ENCODE measurements around the gene ALDOC. TPM values are rescaled to one million over a fixed set of nuclear protein-coding genes. Genes with fewer than 3 reads are reported as not detected.

Gene ALDOC
- total and polyA plus RNA-seq, 7 experiments from 2014 or later, result 24.5 to 159 (median 41.1) TPM

GRCh38 chr17:28536532-28537218 is 40.0 kb downstream of the ALDOC start:
- H3K36me3 Mint-ChIP-seq, result no peaks in the 10 kb centered on the region
- H3K27ac Mint-ChIP-seq, result no peak overlapping the region
- Histone ChIP-seq H3K36me3 (ENCODE audit: control insufficient read depth in 2 of 3, insufficient read depth in 3 of 3, low read length in 3 of 3) (no peaks in the 10 kb centered on the region), H3K4me3 (ENCODE audit: low read length) (no peak overlapping the region), H3K4me1 (ENCODE audit: control insufficient read depth in 2 of 2, insufficient read depth in 2 of 2, low read length in 2 of 2) (no peaks in the 10 kb centered on the region), H3K27ac (ENCODE audit: low read depth, low read length) (no peak overlapping the region), H3K9me3 (ENCODE audit: control insufficient read depth in 2 of 3, low read length in 3 of 3) (no peaks in the 10 kb centered on the region), H3K27me3 (ENCODE audit: control insufficient read depth in 2 of 2, insufficient read depth in 2 of 2, low read length in 2 of 2) (no peaks in the 10 kb centered on the region)
- DNase-seq, result no peak
- H3K27me3 Mint-ChIP-seq, result peaks cover 0 to 4% (median 0%) of the 10 kb centered on the region in 5 donors
- no peak for ATAC-seq
- H3K4me1 Mint-ChIP-seq, result no peaks in the 10 kb centered on the region
- intact Hi-C loops (cut with micrococcal nuclease), result no loop called here
- ChIA-PET CTCF (interaction anchor here (1.7 kb wide), 1 partner anchor 42 kb away, joined by 5 read pairs; no protein-coding TSS in a partner anchor), POLR2A (interaction anchor here (0.6 to 1.6 kb wide), 2 partner anchors 9 to 17 kb away, joined by 3 to 5 read pairs; no protein-coding TSS in a partner anchor)
- H3K4me3 Mint-ChIP-seq, result no peak overlapping the region
- H3K9me3 Mint-ChIP-seq, result no peaks in the 10 kb centered on the region

GRCh38 chr17:28534740-28535375 is 41.8 kb downstream of the ALDOC start:
- no peak for ATAC-seq
- no peaks in the 10 kb centered on the region for H3K36me3 ChIP-seq (ENCODE audit: control insufficient read depth in 2 of 3, insufficient read depth in 3 of 3, low read length in 3 of 3)
- H3K4me1 ChIP-seq (ENCODE audit: control insufficient read depth in 2 of 2, insufficient read depth in 2 of 2, low read length in 2 of 2), result no peaks in the 10 kb centered on the region
- H3K27ac Mint-ChIP-seq, result no peak overlapping the region
- POLR2A ChIA-PET, result interaction anchor here (0.6 kb wide), 2 partner anchors 37 to 177 kb away, joined by 3 read pairs; a partner anchor contains a TSS
- no peaks in the 10 kb centered on the region for H3K36me3 Mint-ChIP-seq
- no peak overlapping the region for H3K27ac ChIP-seq (ENCODE audit: low read depth, low read length)
- H3K9me3 Mint-ChIP-seq, result no peaks in the 10 kb centered on the region
- CTCF ChIA-PET, result no interaction called here
- intact Hi-C loops (cut with micrococcal nuclease), result no loop called here
- H3K9me3 ChIP-seq (ENCODE audit: control insufficient read depth in 2 of 3, low read length in 3 of 3), result no peaks in the 10 kb centered on the region
- H3K27me3 Mint-ChIP-seq, result peaks cover 0 to 4% (median 0%) of the 10 kb centered on the region in 5 donors
- no peak overlapping the region for H3K4me3 Mint-ChIP-seq
- no peaks in the 10 kb centered on the region for H3K4me1 Mint-ChIP-seq
- no peak for DNase-seq
- H3K4me3 ChIP-seq (ENCODE audit: low read length), result no peak overlapping the region
- H3K27me3 ChIP-seq (ENCODE audit: control insufficient read depth in 2 of 2, insufficient read depth in 2 of 2, low read length in 2 of 2), result no peaks in the 10 kb centered on the region

GRCh38 chr17:28533091-28533807 is 43.4 kb downstream of the ALDOC start:
- ChIA-PET CTCF (no interaction called here), POLR2A (no interaction called here)
- H3K9me3 ChIP-seq (ENCODE audit: control insufficient read depth in 2 of 3, low read length in 3 of 3), result no peaks in the 10 kb centered on the region
- Mint-ChIP-seq H3K9me3 (no peaks in the 10 kb centered on the region), H3K27me3 (peaks cover 0 to 4% (median 0%) of the 10 kb centered on the region in 5 donors), H3K27ac (no peak overlapping the region), H3K36me3 (no peaks in the 10 kb centered on the region), H3K4me3 (no peak overlapping the region), H3K4me1 (no peaks in the 10 kb centered on the region)
- H3K27me3 ChIP-seq (ENCODE audit: control insufficient read depth in 2 of 2, insufficient read depth in 2 of 2, low read length in 2 of 2), result no peaks in the 10 kb centered on the region
- intact Hi-C loops (cut with micrococcal nuclease), result no loop called here
- DNase-seq, result no peak
- H3K27ac ChIP-seq (ENCODE audit: low read depth, low read length), result no peak overlapping the region
- no peaks in the 10 kb centered on the region for H3K4me1 ChIP-seq (ENCODE audit: control insufficient read depth in 2 of 2, insufficient read depth in 2 of 2, low read length in 2 of 2)
- no peaks in the 10 kb centered on the region for H3K36me3 ChIP-seq (ENCODE audit: control insufficient read depth in 2 of 3, insufficient read depth in 3 of 3, low read length in 3 of 3)
- no peak for ATAC-seq
- no peak overlapping the region for H3K4me3 ChIP-seq (ENCODE audit: low read length)

GRCh38 chr17:28532050-28532960 is 44.4 kb downstream of the ALDOC start:
- H3K27me3 ChIP-seq (ENCODE audit: control insufficient read depth in 2 of 2, insufficient read depth in 2 of 2, low read length in 2 of 2), result no peaks in the 10 kb centered on the region
- H3K4me3 ChIP-seq (ENCODE audit: low read length), result no peak overlapping the region
- no peak overlapping the region for H3K27ac ChIP-seq (ENCODE audit: low read depth, low read length)
- Mint-ChIP-seq H3K9me3 (no peaks in the 10 kb centered on the region), H3K4me3 (no peak overlapping the region), H3K36me3 (no peaks in the 10 kb centered on the region), H3K27ac (no peak overlapping the region), H3K4me1 (peaks cover 0 to 2% (median 0%) of the 10 kb centered on the region in 7 donors), H3K27me3 (peaks cover 0 to 4% (median 0%) of the 10 kb centered on the region in 5 donors)
- no peaks in the 10 kb centered on the region for H3K36me3 ChIP-seq (ENCODE audit: control insufficient read depth in 2 of 3, insufficient read depth in 3 of 3, low read length in 3 of 3)
- ATAC-seq (no peak), DNase-seq (no peak)
- ChIA-PET CTCF (no interaction called here), POLR2A (interaction anchor here (1.0 kb wide), 1 partner anchor 37 kb away, joined by 3 read pairs; no protein-coding TSS in a partner anchor)
- intact Hi-C loops (cut with micrococcal nuclease), result no loop called here
- no peaks in the 10 kb centered on the region for H3K4me1 ChIP-seq (ENCODE audit: control insufficient read depth in 2 of 2, insufficient read depth in 2 of 2, low read length in 2 of 2)
- H3K9me3 ChIP-seq (ENCODE audit: control insufficient read depth in 2 of 3, low read length in 3 of 3), result no peaks in the 10 kb centered on the region

- no peak overlapping the region for H3K27ac Mint-ChIP-seq
These were observed 45.8 kb downstream of the ALDOC start for GRCh38 chr17:28530926-28531325.

GRCh38 chr17:28530250-28530649 is 46.4 kb downstream of the ALDOC start:
- no peak overlapping the region for H3K4me3 ChIP-seq (ENCODE audit: low read length)

More at GRCh38 chr17:28530926-28531325, 45.8 kb downstream of the ALDOC start:
- DNase-seq (no peak), ATAC-seq (no peak)
- Histone ChIP-seq H3K27me3 (ENCODE audit: control insufficient read depth in 2 of 2, insufficient read depth in 2 of 2, low read length in 2 of 2) (no peaks in the 10 kb centered on the region), H3K36me3 (ENCODE audit: control insufficient read depth in 2 of 3, insufficient read depth in 3 of 3, low read length in 3 of 3) (no peaks in the 10 kb centered on the region), H3K4me3 (ENCODE audit: low read length) (no peak overlapping the region), H3K4me1 (ENCODE audit: control insufficient read depth in 2 of 2, insufficient read depth in 2 of 2, low read length in 2 of 2) (no peaks in the 10 kb centered on the region), H3K9me3 (ENCODE audit: control insufficient read depth in 2 of 3, low read length in 3 of 3) (no peaks in the 10 kb centered on the region), H3K27ac (ENCODE audit: low read depth, low read length) (no peak overlapping the region)
- Mint-ChIP-seq H3K4me3 (no peak overlapping the region), H3K9me3 (no peaks in the 10 kb centered on the region), H3K36me3 (no peaks in the 10 kb centered on the region), H3K4me1 (peaks cover 0 to 2% (median 0%) of the 10 kb centered on the region in 7 donors), H3K27me3 (peaks cover 0 to 4% (median 0%) of the 10 kb centered on the region in 5 donors)
- ChIA-PET POLR2A (interaction anchor here (0.6 to 1.0 kb wide), 2 partner anchors 35 to 69 kb away, joined by 3 read pairs; no protein-coding TSS in a partner anchor), CTCF (no interaction called here)
- intact Hi-C loops (cut with micrococcal nuclease), result no loop called here

More at GRCh38 chr17:28530250-28530649, 46.4 kb downstream of the ALDOC start:
- ChIA-PET CTCF (no interaction called here), POLR2A (no interaction called here)
- Histone ChIP-seq H3K36me3 (ENCODE audit: control insufficient read depth in 2 of 3, insufficient read depth in 3 of 3, low read length in 3 of 3) (no peaks in the 10 kb centered on the region), H3K9me3 (ENCODE audit: control insufficient read depth in 2 of 3, low read length in 3 of 3) (no peaks in the 10 kb centered on the region), H3K27ac (ENCODE audit: low read depth, low read length) (no peak overlapping the region), H3K27me3 (ENCODE audit: control insufficient read depth in 2 of 2, insufficient read depth in 2 of 2, low read length in 2 of 2) (no peaks in the 10 kb centered on the region), H3K4me1 (ENCODE audit: control insufficient read depth in 2 of 2, insufficient read depth in 2 of 2, low read length in 2 of 2) (no peaks in the 10 kb centered on the region)
- Mint-ChIP-seq H3K36me3 (no peaks in the 10 kb centered on the region), H3K4me3 (no peak overlapping the region), H3K27me3 (peaks cover 0 to 4% (median 0%) of the 10 kb centered on the region in 5 donors), H3K9me3 (no peaks in the 10 kb centered on the region), H3K4me1 (peaks cover 0 to 2% (median 0%) of the 10 kb centered on the region in 7 donors), H3K27ac (no peak overlapping the region)
- DNase-seq, result no peak
- no peak for ATAC-seq
- intact Hi-C loops (cut with micrococcal nuclease), result no loop called here
